NCI-H1105 treated with DMSO at 0.1 percent for 48 hours (cell line): Measurements from ENCODE around the gene PANX2.
A peak's percentile ranks its signal among the peaks of the same experiment; 100 is the strongest.
"Not testable (repeated sequence)": the region's sequence is repeated elsewhere in the genome, so short reads cannot be mapped to it uniquely, and the experiment has no call there.

Experiments
- DNase-seq: peaks from one replicate; lab custom pipeline; 2025; lab: John Stamatoyannopoulos, UW

Gene PANX2

GRCh38 chr22:50199829-50200460 is 29.4 kb downstream of the PANX2 start:
- DNase-seq = no peak

- DNase-seq = peak; percentile 79
Measured at GRCh38 chr22:50200461-50201190, 30.1 kb downstream of the PANX2 start, which contains the start of gene SELENOO. TSS of gene SELENOO (plus strand) at chr22:50201011. CDS start at chr22:50201037, 26 bp downstream.

- no peak for DNase-seq
Measured at GRCh38 chr22:50201191-50202129, 30.9 kb downstream of the PANX2 start.

GRCh38 chr22:50202130-50202666 is 31.7 kb downstream of the PANX2 start:
- DNase-seq = no peak

GRCh38 chr22:50203288-50203687 is 32.8 kb downstream of the PANX2 start:
- DNase-seq = no peak

- DNase-seq = no peak
Measured at GRCh38 chr22:50204571-50204970, 34.0 kb downstream of the PANX2 start.

- DNase-seq = not testable (repeated sequence)
Measured at GRCh38 chr22:50204998-50205397, 34.5 kb downstream of the PANX2 start.

GRCh38 chr22:50205781-50206569 is 35.4 kb downstream of the PANX2 start:
- no peak for DNase-seq

- DNase-seq = no peak
Measured at GRCh38 chr22:50206599-50206998, 36.1 kb downstream of the PANX2 start.

- no peak for DNase-seq
Measured at GRCh38 chr22:50207383-50208140, 37.0 kb downstream of the PANX2 start.

GRCh38 chr22:50208430-50208938 is 38.0 kb downstream of the PANX2 start:
- DNase-seq = no peak

GRCh38 chr22:50208939-50209892 is 38.7 kb downstream of the PANX2 start:
- DNase-seq = no peak

GRCh38 chr22:50209893-50210292 is 39.4 kb downstream of the PANX2 start:
- DNase-seq = peak; percentile 17

- DNase-seq = no peak
Measured at GRCh38 chr22:50210378-50211139, 40.0 kb downstream of the PANX2 start.

- DNase-seq = no peak
Measured at GRCh38 chr22:50211147-50211546, 40.6 kb downstream of the PANX2 start.

- DNase-seq = no peak
Measured at GRCh38 chr22:50213263-50213662, 42.7 kb downstream of the PANX2 start.

- no peak for DNase-seq
Measured at GRCh38 chr22:50215297-50216054, 44.9 kb downstream of the PANX2 start.
